Measurements from ENCODE around the gene GALK1.
"Not testable (repeated sequence)": the region's sequence is repeated elsewhere in the genome, so short reads cannot be mapped to it uniquely, and the experiment has no call there.

Gene GALK1

GRCh38 chr17:75764711-75765421 lies at the start of gene GALK1:
TSS of gene GALK1 (minus strand) at chr17:75765192. CDS start at chr17:75765136, 56 bp downstream.
- peak; percentile 77 for DNase-seq

- DNase-seq = no peak
Observed at GRCh38 chr17:75814021-75814395, 49.0 kb upstream of the GALK1 start.

GRCh38 chr17:75813081-75814020 lies 48.4 kb upstream of the GALK1 start:
- no peak for DNase-seq

GRCh38 chr17:75812096-75813013 lies 47.4 kb upstream of the GALK1 start:
- DNase-seq = no peak

- DNase-seq = no peak
Observed at GRCh38 chr17:75811174-75811573, 46.2 kb upstream of the GALK1 start.

- not testable (repeated sequence) for DNase-seq
Observed at GRCh38 chr17:75810756-75811155, 45.8 kb upstream of the GALK1 start.

- DNase-seq = no peak
Observed at GRCh38 chr17:75810216-75810615, 45.2 kb upstream of the GALK1 start.

GRCh38 chr17:75809631-75810111 lies 44.7 kb upstream of the GALK1 start:
- no peak for DNase-seq

GRCh38 chr17:75808905-75809621 lies 44.1 kb upstream of the GALK1 start:
- no peak for DNase-seq

- DNase-seq = no peak
Observed at GRCh38 chr17:75808549-75808904, 43.5 kb upstream of the GALK1 start.

GRCh38 chr17:75807861-75808260 lies 42.9 kb upstream of the GALK1 start:
- DNase-seq = no peak

GRCh38 chr17:75806822-75807500 lies 42.0 kb upstream of the GALK1 start:
- DNase-seq = no peak

- no peak for DNase-seq
Observed at GRCh38 chr17:75803883-75804282, 38.9 kb upstream of the GALK1 start.

- DNase-seq = no peak
Observed at GRCh38 chr17:75799402-75799801, 34.4 kb upstream of the GALK1 start.

- DNase-seq = no peak
Observed at GRCh38 chr17:75795820-75796607, 31.0 kb upstream of the GALK1 start.

GRCh38 chr17:75793460-75793859 lies 28.5 kb upstream of the GALK1 start:
- no peak for DNase-seq

- no peak for DNase-seq
Observed at GRCh38 chr17:75791254-75791653, 26.3 kb upstream of the GALK1 start.

- DNase-seq = peak; percentile 91
Observed at GRCh38 chr17:75785016-75785890, 20.3 kb upstream of the GALK1 start.

- DNase-seq = peak; percentile 98
Observed at GRCh38 chr17:75784473-75785015, 19.6 kb upstream of the GALK1 start, which contains the start of gene UNK. TSS of gene UNK (plus strand) at chr17:75784806. CDS start at chr17:75784881, 75 bp downstream.
